B cell (primary cell): Measurements from ENCODE around the gene HSPBP1. TPM values are rescaled to one million over a fixed set of nuclear protein-coding genes. Genes with fewer than 3 reads are reported as not detected.

Experiments
- ATAC-seq: fragments of 200-7000 bp; cut with Tn5 transposase; one replicate; pipeline ENCODE4 v1.10.0; 2021; ENCODE audit warnings: low read depth, mild to moderate bottlenecking, moderate number of reproducible peaks, moderate library complexity
- CTCF ChIA-PET: fragments of 350-600 bp; sonication (Branson Sonifier 250); formaldehyde crosslinking; loops from one replicate; lab custom pipeline; 2021; ENCODE audit warnings: antibody characterized with exemption, inconsistent platforms; lab: Charles Lee
- POLR2A ChIA-PET: fragments of 350-600 bp; sonication (Branson Sonifier 250); formaldehyde crosslinking; loops from one replicate; lab custom pipeline; 2021; ENCODE audit warnings: antibody characterized with exemption; lab: Charles Lee
- DNase-seq: peaks from one replicate; pipeline ENCODE4 v3.0.0; 2013
- H2AFZ ChIP-seq: 2 replicates; pipeline ENCODE4 v1.6.1; 2012; ENCODE audit warnings: mild to moderate bottlenecking, low read depth, low read length; ENCODE audit not compliant: insufficient read depth, poor library complexity, severe bottlenecking
- H3K27ac ChIP-seq, 2 donors: 1 replicate in 1 of 2; 2 replicates in 1 of 2; pipeline ENCODE4 v1.5.1; 2012 to 2013; ENCODE audit warnings: low read length in 2 of 2, mild to moderate bottlenecking in 2 of 2, moderate library complexity in 1 of 2
- H3K27me3 ChIP-seq, 4 experiments: fragments of 200-600 bp in 1 of 4; sonication (generic) in 1 of 4; replicated peaks in 1 of 4; 1 replicate in 2 of 4; 2 replicates in 2 of 4; pipeline versions ENCODE4 v1.6.1 to v1.7.0; 2013 to 2016; ENCODE audit warnings: low read length in 3 of 4, mild to moderate bottlenecking in 2 of 4, mixed read lengths in 1 of 4, moderate library complexity in 1 of 4; ENCODE audit not compliant: insufficient read depth in 4 of 4, control insufficient read depth in 3 of 4; ENCODE audit errors: control extremely low read depth in 1 of 4
- H3K36me3 ChIP-seq, 2 experiments: replicated peaks in 1 of 2; 1 replicate in 1 of 2; 2 replicates in 1 of 2; pipeline versions ENCODE4 v1.6.1 to v1.7.1; 2013; ENCODE audit warnings: low read length in 1 of 2; ENCODE audit not compliant: insufficient read depth in 2 of 2, control insufficient read depth in 1 of 2; ENCODE audit errors: control extremely low read depth in 1 of 2, extremely low read depth in 1 of 2
- H3K4me1 ChIP-seq, 2 donors: fragments of 200-600 bp in 1 of 2; sonication (generic) in 1 of 2; 1 replicate in 1 of 2; 2 replicates in 1 of 2; pipeline versions ENCODE4 v1.5.1 to v1.6.1; 2013 to 2017; ENCODE audit warnings: low read length in 2 of 2; ENCODE audit not compliant: control insufficient read depth in 2 of 2, insufficient read depth in 2 of 2
- H3K4me2 ChIP-seq: replicated peaks from 2 replicates; pipeline ENCODE3; 2012; ENCODE audit warnings: mild to moderate bottlenecking, low read depth, low read length; ENCODE audit not compliant: poor library complexity, severe bottlenecking
- H3K4me3 ChIP-seq, 5 experiments: fragments of 200-600 bp in 1 of 5; sonication (generic) in 1 of 5; 1 replicate in 3 of 5; 2 replicates in 2 of 5; pipeline versions ENCODE4 v1.5.1 to v1.7.0; 2011 to 2016; ENCODE audit warnings: low read length in 4 of 5, mild to moderate bottlenecking in 4 of 5, low read depth in 2 of 5, control low read depth in 1 of 5, moderate library complexity in 1 of 5; ENCODE audit not compliant: insufficient read depth in 1 of 5; ENCODE audit errors: control extremely low read depth in 1 of 5, extremely low read depth in 1 of 5
- H3K79me2 ChIP-seq: fragments of 200-600 bp; sonication (generic); one replicate; pipeline ENCODE4 v1.6.0; 2016; ENCODE audit warnings: low read length; ENCODE audit not compliant: control insufficient read depth, insufficient read depth
- H3K9ac ChIP-seq: fragments of 200-600 bp; sonication (generic); 2 replicates; pipeline ENCODE4 v1.6.1; 2017; ENCODE audit warnings: mild to moderate bottlenecking, low read length, moderate library complexity
- H3K9me3 ChIP-seq, 3 donors: one replicate each; pipeline versions ENCODE4 v1.6.1 to v1.7.1; 2013; ENCODE audit warnings: low read length in 2 of 3; ENCODE audit not compliant: control insufficient read depth in 2 of 3, insufficient read depth in 1 of 3; ENCODE audit errors: control extremely low read depth in 1 of 3
- H4K20me1 ChIP-seq: 2 replicates; pipeline ENCODE4 v1.6.0; 2012; ENCODE audit warnings: mild to moderate bottlenecking, low read length; ENCODE audit not compliant: insufficient read depth, control insufficient read depth, poor library complexity, severe bottlenecking
- H3K27ac Mint-ChIP-seq: one replicate; pipeline ENCODE4 v1.8.0; 2021; ENCODE audit warnings: mixed read lengths
- H3K27me3 Mint-ChIP-seq: one replicate; pipeline ENCODE4 v1.8.0; 2021; ENCODE audit warnings: mixed read lengths
- H3K4me1 Mint-ChIP-seq: one replicate; pipeline ENCODE4 v1.8.0; 2021; ENCODE audit warnings: mixed read lengths
- H3K4me3 Mint-ChIP-seq: one replicate; pipeline ENCODE4 v1.8.0; 2021; ENCODE audit warnings: mixed read lengths
- H3K9me3 Mint-ChIP-seq: one replicate; pipeline ENCODE4 v1.8.0; 2022; ENCODE audit warnings: mixed read lengths; ENCODE audit not compliant: insufficient read depth
- EZH2 ChIP-seq: IDR thresholded peaks from 2 replicates; pipeline ENCODE4 v1.6.1; 2012; ENCODE audit warnings: borderline replicate concordance, low read depth, mild to moderate bottlenecking, moderate library complexity, low read length; ENCODE audit not compliant: insufficient read depth, poor library complexity, severe bottlenecking
- WGBS: methylation state at CpG from one replicate; pipeline ENCODE4 v1.1.5; 2013; ENCODE audit warnings: missing lambda C conversion rate; ENCODE audit not compliant: insufficient coverage; 5-methylcytosine and 5-hydroxymethylcytosine counted together
- intact Hi-C: fragments of 100-400 bp; cut with micrococcal nuclease; formaldehyde crosslinking; loops from one replicate; pipeline ENCODE4 v1.10.0; 2022
- polyA plus RNA-seq: library from polyadenylated mRNA; depleted of rRNA; stranded (reverse); fragments of >200 nt; gene quantifications from 2 replicates; pipeline ENCODE4 v1.2.3, GENCODE V29; 2012
- total RNA-seq, 2 donors: library from RNA; stranded (reverse); fragments of 120-200 nt in 1 of 2; gene quantifications; 1 replicate in 1 of 2; 2 replicates in 1 of 2; pipeline versions ENCODE4 v1.2.3 to v1.2.4, GENCODE V29; 2013 to 2022
- TF ChIP-seq, protein P1 (sequence below): fragments of 200-600 bp; IDR thresholded peaks from one replicate; pipeline ENCODE4 v1.8.0; 2022; ENCODE audit warnings: antibody characterized with exemption, mild to moderate bottlenecking

HSPBP1 gene
- total and polyA plus RNA-seq, 2 donors (not counting 1 experiment from before 2014, with no cell fraction given) = 15.6 to 19.0 TPM

DNA sequence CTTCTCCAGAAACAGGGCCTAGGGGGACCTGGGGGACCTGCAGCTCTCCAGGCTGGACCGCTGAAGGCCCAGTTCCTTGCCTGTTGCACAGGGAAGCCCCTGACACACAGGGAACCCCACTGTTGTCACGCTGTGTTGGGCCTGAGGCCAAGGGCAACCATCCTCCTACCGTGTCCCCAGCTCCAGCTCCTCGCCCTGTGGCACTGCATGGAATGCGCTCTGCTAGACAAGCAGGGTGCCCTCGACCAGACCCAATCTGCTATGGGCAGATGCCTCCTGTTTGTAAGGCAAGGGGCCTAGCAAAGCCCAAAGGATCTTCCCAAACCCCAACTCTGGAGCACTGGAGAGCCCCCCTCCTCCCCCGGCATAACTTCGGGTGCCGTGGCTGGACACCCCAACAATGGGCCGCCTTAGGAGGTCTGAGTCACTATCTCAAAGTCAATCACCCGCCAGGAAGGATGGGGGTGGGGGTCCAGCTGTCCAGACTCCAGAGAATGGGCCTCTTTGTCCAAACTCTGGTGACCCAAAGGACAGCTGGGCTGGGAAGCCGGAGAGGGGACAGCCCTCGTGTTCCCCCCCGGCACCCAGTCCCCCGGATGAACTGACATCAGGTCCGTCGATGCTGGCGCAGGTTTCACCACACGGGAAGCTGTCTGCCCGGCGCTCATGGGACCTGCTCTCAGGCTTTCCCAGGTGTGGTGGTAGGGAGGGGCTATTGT is 7.6 kb upstream of the HSPBP1 start:
- no peak overlapping the region for H3K4me2 ChIP-seq
- TF ChIP-seq, protein P1, sequence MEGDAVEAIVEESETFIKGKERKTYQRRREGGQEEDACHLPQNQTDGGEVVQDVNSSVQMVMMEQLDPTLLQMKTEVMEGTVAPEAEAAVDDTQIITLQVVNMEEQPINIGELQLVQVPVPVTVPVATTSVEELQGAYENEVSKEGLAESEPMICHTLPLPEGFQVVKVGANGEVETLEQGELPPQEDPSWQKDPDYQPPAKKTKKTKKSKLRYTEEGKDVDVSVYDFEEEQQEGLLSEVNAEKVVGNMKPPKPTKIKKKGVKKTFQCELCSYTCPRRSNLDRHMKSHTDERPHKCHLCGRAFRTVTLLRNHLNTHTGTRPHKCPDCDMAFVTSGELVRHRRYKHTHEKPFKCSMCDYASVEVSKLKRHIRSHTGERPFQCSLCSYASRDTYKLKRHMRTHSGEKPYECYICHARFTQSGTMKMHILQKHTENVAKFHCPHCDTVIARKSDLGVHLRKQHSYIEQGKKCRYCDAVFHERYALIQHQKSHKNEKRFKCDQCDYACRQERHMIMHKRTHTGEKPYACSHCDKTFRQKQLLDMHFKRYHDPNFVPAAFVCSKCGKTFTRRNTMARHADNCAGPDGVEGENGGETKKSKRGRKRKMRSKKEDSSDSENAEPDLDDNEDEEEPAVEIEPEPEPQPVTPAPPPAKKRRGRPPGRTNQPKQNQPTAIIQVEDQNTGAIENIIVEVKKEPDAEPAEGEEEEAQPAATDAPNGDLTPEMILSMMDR = no peak
- no peak for TF ChIP-seq EZH2
- H3K36me3 ChIP-seq = no peaks in the 10 kb centered on the region
- H3K27me3 ChIP-seq = peaks cover 0 to 9% (median 3%) of the 10 kb centered on the region in 4 experiments
- ATAC-seq = no peak
- H3K9ac ChIP-seq = no peak overlapping the region
- peaks cover 8 to 15% of the 10 kb centered on the region in 2 donors for H3K4me1 ChIP-seq
- Mint-ChIP-seq H3K27ac (no peak overlapping the region), H3K9me3 (no peaks in the 10 kb centered on the region), H3K4me1 (peaks cover 15% of the 10 kb centered on the region), H3K27me3 (peaks cover 4% of the 10 kb centered on the region), H3K4me3 (no peak overlapping the region)
- POLR2A ChIA-PET = no interaction called here
- no peaks in the 10 kb centered on the region for H4K20me1 ChIP-seq
- H3K9me3 ChIP-seq = no peaks in the 10 kb centered on the region
- H2AFZ ChIP-seq = no peak overlapping the region
- intact Hi-C loops = loop anchor here (10.0 kb wide), 1 partner anchor 317 kb away; the partner anchor contains the start of genes ZNF524 and ZNF865
- no peaks in the 10 kb centered on the region for H3K79me2 ChIP-seq
- no peak overlapping the region for H3K4me3 ChIP-seq
- CTCF ChIA-PET = interaction anchor here (0.6 to 1.3 kb wide), 3 partner anchors 14 to 217 kb away, joined by 3 read pairs; no protein-coding TSS in a partner anchor
- WGBS = 93% methylated on average over 21 of the region's 21 CpGs
- DNase-seq = no peak
- no peak overlapping the region for H3K27ac ChIP-seq
